Gastroesophageal sphincter (tissue), 4 donors: ENCODE data around the gene MTRR. TPM values are rescaled to one million over a fixed set of nuclear protein-coding genes. Genes with fewer than 3 reads are reported as not detected.
A peak's percentile ranks its signal among the peaks of the same experiment; 100 is the strongest.

Experiments
- ATAC-seq: fragments of 150-250 bp; one replicate; pipeline ENCODE4 v1.9.1; 2016; ENCODE audit warnings: mild to moderate bottlenecking, moderate library complexity
- H3K27ac ChIP-seq, 4 donors: fragments of 200-600 bp; sonication (generic) in 3 of 4; 1 replicate in 3 of 4; 2 replicates in 1 of 4; pipeline ENCODE4 v1.5.1; 2016 to 2019
- H3K27me3 ChIP-seq: fragments of 200-600 bp; sonication (generic); one replicate; pipeline ENCODE4 v1.5.1; 2019
- H3K36me3 ChIP-seq, 2 donors: fragments of 200-600 bp; sonication (generic); one replicate each; pipeline ENCODE4 v1.5.1; 2019; ENCODE audit warnings: control low read depth in 1 of 2
- H3K4me1 ChIP-seq, 3 donors: fragments of 200-600 bp; sonication (generic); 1 replicate in 2 of 3; 2 replicates in 1 of 3; pipeline ENCODE4 v1.5.1; 2016 to 2019; ENCODE audit warnings: control low read depth in 2 of 3
- H3K4me3 ChIP-seq, 2 donors: fragments of 200-600 bp; sonication (generic); one replicate each; pipeline ENCODE4 v1.5.1; 2019; ENCODE audit warnings: mild to moderate bottlenecking in 1 of 2, moderate library complexity in 1 of 2
- H3K9me3 ChIP-seq, 3 donors: fragments of 200-600 bp; sonication (generic); one replicate each; pipeline ENCODE4 v1.5.1; 2017 to 2019; ENCODE audit warnings: control low read depth in 2 of 3
- CTCF ChIP-seq, 4 experiments: fragments of 200-600 bp in 2 of 4; fragments of 450-650 bp in 2 of 4; sonication (generic) in 1 of 4; IDR thresholded peaks; one replicate each; pipeline ENCODE4 v1.5.1; 2017 to 2019; ENCODE audit warnings: antibody characterized with exemption in 4 of 4, mild to moderate bottlenecking in 2 of 4, moderate library complexity in 2 of 4
- EP300 ChIP-seq: sonication (generic); formaldehyde crosslinking; IDR thresholded peaks from one replicate; pipeline ENCODE4 v1.6.1; 2017; ENCODE audit warnings: antibody characterized with exemption, mild to moderate bottlenecking
- POLR2A ChIP-seq, 2 donors: fragments of 450-650 bp; IDR thresholded peaks; one replicate each; pipeline ENCODE4 v1.6.1; 2017; ENCODE audit warnings: antibody characterized with exemption in 2 of 2, mild to moderate bottlenecking in 2 of 2, moderate library complexity in 1 of 2
- POLR2AphosphoS5 ChIP-seq: sonication (generic); formaldehyde crosslinking; IDR thresholded peaks from one replicate; pipeline ENCODE4 v1.6.1; 2017; ENCODE audit warnings: antibody characterized with exemption
- WGBS, 2 donors: methylation state at CpG; one replicate each; pipeline ENCODE4 v1.1.5; 2018; ENCODE audit warnings: low coverage in 1 of 2; 5-methylcytosine and 5-hydroxymethylcytosine counted together
- total RNA-seq, 4 donors: library from RNA; depleted of rRNA; stranded (reverse); fragments of >200 nt; gene quantifications; one replicate each; pipeline ENCODE4 v1.1.0, GENCODE V29; 2016

Gene MTRR
- total RNA-seq, 4 donors from 2014 or later: 29.3 to 44.0 (median 35.5) TPM

GRCh38 chr5:7850395-7851239, 18.3 kb upstream of the MTRR start, which contains the start of gene CFAP90:
Gene CFAP90 (minus strand): TSS chr5:7851133. CDS start chr5:7851021, 112 bp downstream.
- peak; percentile 48 for ATAC-seq
- peaks cover 44% of the 10 kb centered on the region for H3K27me3 ChIP-seq
- no peak for TF ChIP-seq POLR2A (IDR thresholded peaks at IDR 0.05)
- H3K9me3 ChIP-seq: no peaks in the 10 kb centered on the region
- peak within 1 kb of the TSS in 1 of 4 donors; percentile 32 for H3K27ac ChIP-seq
- 0% methylated on average over 10 of the region's 76 CpGs; no CpG with 5 or more reads in 1 of the 2 donors for WGBS, 2 donors
- H3K4me1 ChIP-seq: peaks cover 0 to 26% (median 7%) of the 10 kb centered on the region in 3 donors
- H3K36me3 ChIP-seq: no peaks in the 10 kb centered on the region
- H3K4me3 ChIP-seq: peak within 1 kb of the TSS; percentile 22 to 60

- 85 to 90% methylated on average over 2 to 7 of the region's 16 CpGs for WGBS, 2 donors
- TF ChIP-seq POLR2A (IDR thresholded peaks at IDR 0.05): no peak
- TF ChIP-seq CTCF (IDR thresholded peaks at IDR 0.05): no peak
- TF ChIP-seq POLR2AphosphoS5: no peak
- ATAC-seq: no peak
- Histone ChIP-seq H3K36me3 (no peaks in the 10 kb centered on the region), H3K27me3 (peaks cover 39% of the 10 kb centered on the region), H3K4me1 (peaks cover 0 to 26% (median 7%) of the 10 kb centered on the region in 3 donors), H3K9me3 (no peaks in the 10 kb centered on the region), H3K4me3 (peak overlapping the region in 1 of 2 donors; percentile 60), H3K27ac (no peak overlapping the region)
Observed at GRCh38 chr5:7851240-7851592, 17.7 kb upstream of the MTRR start.

GRCh38 chr5:7851617-7852289, 17.2 kb upstream of the MTRR start:
- TF ChIP-seq POLR2AphosphoS5 (no peak), CTCF (IDR thresholded peaks at IDR 0.05) (no peak), POLR2A (IDR thresholded peaks at IDR 0.05) (no peak), EP300 (no peak)

GRCh38 chr5:7852542-7852941, 16.4 kb upstream of the MTRR start:
- peaks cover 0 to 3% of the 10 kb centered on the region in 2 donors for H3K36me3 ChIP-seq
- H3K4me3 ChIP-seq: no peak overlapping the region
- ATAC-seq: no peak
- 58 to 70% methylated on average over 1 of the region's 1 CpG for WGBS, 2 donors
- H3K9me3 ChIP-seq: no peaks in the 10 kb centered on the region
- peaks cover 0 to 26% (median 7%) of the 10 kb centered on the region in 3 donors for H3K4me1 ChIP-seq
- TF ChIP-seq POLR2AphosphoS5 (no peak), POLR2A (IDR thresholded peaks at IDR 0.05) (no peak), CTCF (IDR thresholded peaks at IDR 0.05) (no peak), EP300 (no peak)
- no peak overlapping the region for H3K27ac ChIP-seq
- peaks cover 34% of the 10 kb centered on the region for H3K27me3 ChIP-seq

More at GRCh38 chr5:7851617-7852289, 17.2 kb upstream of the MTRR start:
- Histone ChIP-seq H3K36me3 (no peaks in the 10 kb centered on the region), H3K27ac (no peak overlapping the region), H3K4me1 (peaks cover 0 to 26% (median 7%) of the 10 kb centered on the region in 3 donors), H3K27me3 (peaks cover 39% of the 10 kb centered on the region), H3K9me3 (no peaks in the 10 kb centered on the region), H3K4me3 (no peak overlapping the region)
- ATAC-seq: no peak
- 95% methylated on average over 6 to 7 of the region's 8 CpGs for WGBS, 2 donors

GRCh38 chr5:7852988-7853387, 16.0 kb upstream of the MTRR start:
- no peaks in the 10 kb centered on the region for H3K9me3 ChIP-seq
- peaks cover 0 to 26% (median 7%) of the 10 kb centered on the region in 3 donors for H3K4me1 ChIP-seq
- H3K36me3 ChIP-seq: peaks cover 0 to 7% of the 10 kb centered on the region in 2 donors
- no peak overlapping the region for H3K4me3 ChIP-seq
- ATAC-seq: no peak
- H3K27ac ChIP-seq: no peak overlapping the region
- H3K27me3 ChIP-seq: peaks cover 30% of the 10 kb centered on the region
- 77 to 85% methylated on average over 2 of the region's 2 CpGs for WGBS, 2 donors
- TF ChIP-seq CTCF (IDR thresholded peaks at IDR 0.05): no peak
